ENCODE measurements around the gene PACSIN1. TPM values are rescaled to one million over a fixed set of nuclear protein-coding genes. Genes with fewer than 3 reads are reported as not detected.

Gene PACSIN1
- polyA plus RNA-seq, 1 donor (not counting 4 experiments of a cell fraction or from before 2014, with no cell fraction given): not detected

- H3K36me3 ChIP-seq (ENCODE audit: control insufficient read depth in 2 of 2, extremely low read depth in 1 of 2, insufficient read depth in 2 of 2, low read length in 2 of 2): no peaks in the 10 kb centered on the region
- no peak for TF ChIP-seq CTCF (optimal IDR thresholded peaks at IDR 0.05 in 1 of 3, IDR thresholded peaks at IDR 0.05 in 1 of 3, conservative IDR thresholded peaks at IDR 0.05 in 1 of 3; ENCODE audit: extremely low read depth in 1 of 3, insufficient read depth in 2 of 3, low read length in 3 of 3)
- no peak for TF ChIP-seq EZH2 (IDR thresholded peaks at IDR 0.05; ENCODE audit: low read length)
- no peak overlapping the region for H3K9ac ChIP-seq (ENCODE audit: control insufficient read depth, extremely low read depth, insufficient read depth, low read length)
- peak overlapping the region; percentile 46 for H3K4me2 ChIP-seq (ENCODE audit: control insufficient read depth, extremely low read depth, insufficient read depth, low read depth, low read length)
- H3K9me3 ChIP-seq (ENCODE audit: control insufficient read depth, low read depth, low read length): no peaks in the 10 kb centered on the region
- DNase-seq (ENCODE audit: low read depth, low spot score) (peak; percentile 81), FAIRE-seq (peak; percentile 82)
- no peaks in the 10 kb centered on the region for H3K9me1 ChIP-seq (ENCODE audit: control insufficient read depth, extremely low read depth, insufficient read depth, low read length)
- H2AFZ ChIP-seq (ENCODE audit: control insufficient read depth, low read length): no peak overlapping the region
- no peaks in the 10 kb centered on the region for H3K79me2 ChIP-seq (ENCODE audit: control insufficient read depth, insufficient read depth, low read length)
- peak overlapping the region; percentile 24 for H3K27ac ChIP-seq (ENCODE audit: control insufficient read depth, insufficient read depth, low read length)
- no peaks in the 10 kb centered on the region for H4K20me1 ChIP-seq (ENCODE audit: control insufficient read depth, extremely low read depth, insufficient read depth, low read length)
- H3K27me3 ChIP-seq (ENCODE audit: control insufficient read depth, extremely low read depth, insufficient read depth, low read length): no peaks in the 10 kb centered on the region
- dilution Hi-C loops (cut with MboI; ENCODE audit: extremely low pct_ligation_motif_present, low sequenced_read_pairs): no loop called here
- H3K4me1 ChIP-seq (ENCODE audit: control insufficient read depth, extremely low read depth, insufficient read depth, low read length): peaks cover 20% of the 10 kb centered on the region
- no peak overlapping the region for H3K4me3 ChIP-seq (ENCODE audit: control insufficient read depth in 2 of 3, extremely low read depth in 1 of 3, insufficient read depth in 2 of 3, low read depth in 1 of 3, low read length in 3 of 3)
These were observed 19.0 kb downstream of the PACSIN1 start for GRCh38 chr6:34484899-34485298.

- Histone ChIP-seq H3K9me3 (ENCODE audit: control insufficient read depth, low read depth, low read length) (no peaks in the 10 kb centered on the region), H3K27ac (ENCODE audit: control insufficient read depth, insufficient read depth, low read length) (no peak overlapping the region), H3K4me2 (ENCODE audit: control insufficient read depth, extremely low read depth, insufficient read depth, low read depth, low read length) (peak overlapping the region; percentile 46), H2AFZ (ENCODE audit: control insufficient read depth, low read length) (no peak overlapping the region), H3K9ac (ENCODE audit: control insufficient read depth, extremely low read depth, insufficient read depth, low read length) (no peak overlapping the region), H3K4me3 (ENCODE audit: control insufficient read depth in 2 of 3, extremely low read depth in 1 of 3, insufficient read depth in 2 of 3, low read depth in 1 of 3, low read length in 3 of 3) (no peak overlapping the region), H3K9me1 (ENCODE audit: control insufficient read depth, extremely low read depth, insufficient read depth, low read length) (no peaks in the 10 kb centered on the region), H3K36me3 (ENCODE audit: control insufficient read depth in 2 of 2, extremely low read depth in 1 of 2, insufficient read depth in 2 of 2, low read length in 2 of 2) (no peaks in the 10 kb centered on the region), H4K20me1 (ENCODE audit: control insufficient read depth, extremely low read depth, insufficient read depth, low read length) (no peaks in the 10 kb centered on the region), H3K27me3 (ENCODE audit: control insufficient read depth, extremely low read depth, insufficient read depth, low read length) (no peaks in the 10 kb centered on the region), H3K4me1 (ENCODE audit: control insufficient read depth, extremely low read depth, insufficient read depth, low read length) (peaks cover 20% of the 10 kb centered on the region), H3K79me2 (ENCODE audit: control insufficient read depth, insufficient read depth, low read length) (no peaks in the 10 kb centered on the region)
- DNase-seq (ENCODE audit: low read depth, low spot score) (no peak), FAIRE-seq (no peak)
- dilution Hi-C loops (cut with MboI; ENCODE audit: extremely low pct_ligation_motif_present, low sequenced_read_pairs): no loop called here
- TF ChIP-seq EZH2 (IDR thresholded peaks at IDR 0.05; ENCODE audit: low read length): no peak
- TF ChIP-seq CTCF (optimal IDR thresholded peaks at IDR 0.05 in 1 of 3, IDR thresholded peaks at IDR 0.05 in 1 of 3, conservative IDR thresholded peaks at IDR 0.05 in 1 of 3; ENCODE audit: extremely low read depth in 1 of 3, insufficient read depth in 2 of 3, low read length in 3 of 3): no peak
These were observed 19.6 kb downstream of the PACSIN1 start for GRCh38 chr6:34485321-34486060.

Data from keratinocyte (primary cell).